ENCODE measurements around the gene CAPZB.
A peak's percentile ranks its signal among the peaks of the same experiment; 100 is the strongest.

Gene CAPZB

GRCh38 chr1:19363536-19364152 is 121.7 kb downstream of the CAPZB start:
- no peak for DNase-seq

DNA sequence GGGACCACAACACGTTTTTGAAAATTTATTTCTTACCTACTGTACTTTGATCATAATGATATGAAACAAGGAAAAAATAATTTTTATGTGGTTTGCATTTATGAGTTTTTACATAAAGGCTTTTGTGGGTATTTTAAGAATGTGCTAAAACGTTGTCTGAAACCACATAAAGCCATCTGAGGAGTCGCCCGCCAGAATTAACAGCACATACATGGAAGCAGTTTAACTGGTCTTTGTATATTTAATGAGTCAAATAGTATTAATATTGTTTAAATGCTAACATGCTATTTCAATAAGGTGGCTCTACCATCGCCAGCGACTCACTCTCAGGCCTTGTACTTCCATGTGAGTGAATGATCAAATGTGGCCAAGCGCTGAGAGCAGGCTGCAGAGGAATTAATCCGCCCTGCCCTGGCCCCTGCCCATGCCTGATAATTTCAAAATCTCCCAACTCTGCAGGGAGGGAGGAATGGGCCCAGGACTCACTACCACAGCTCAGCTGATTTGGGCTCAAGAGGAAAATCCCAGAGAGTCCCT is 123.7 kb downstream of the CAPZB start:
- DNase-seq, result no peak

- no peak for DNase-seq
Observed at GRCh38 chr1:19360843-19361610, 124.3 kb downstream of the CAPZB start.

- no peak for DNase-seq
Observed at GRCh38 chr1:19360432-19360831, 124.9 kb downstream of the CAPZB start.

GRCh38 chr1:19360016-19360415 is 125.3 kb downstream of the CAPZB start:
- no peak for DNase-seq

- no peak for DNase-seq
Observed at GRCh38 chr1:19359357-19359756, 126.0 kb downstream of the CAPZB start.

- no peak for DNase-seq
Observed at GRCh38 chr1:19358710-19359109, 126.6 kb downstream of the CAPZB start.

DNA sequence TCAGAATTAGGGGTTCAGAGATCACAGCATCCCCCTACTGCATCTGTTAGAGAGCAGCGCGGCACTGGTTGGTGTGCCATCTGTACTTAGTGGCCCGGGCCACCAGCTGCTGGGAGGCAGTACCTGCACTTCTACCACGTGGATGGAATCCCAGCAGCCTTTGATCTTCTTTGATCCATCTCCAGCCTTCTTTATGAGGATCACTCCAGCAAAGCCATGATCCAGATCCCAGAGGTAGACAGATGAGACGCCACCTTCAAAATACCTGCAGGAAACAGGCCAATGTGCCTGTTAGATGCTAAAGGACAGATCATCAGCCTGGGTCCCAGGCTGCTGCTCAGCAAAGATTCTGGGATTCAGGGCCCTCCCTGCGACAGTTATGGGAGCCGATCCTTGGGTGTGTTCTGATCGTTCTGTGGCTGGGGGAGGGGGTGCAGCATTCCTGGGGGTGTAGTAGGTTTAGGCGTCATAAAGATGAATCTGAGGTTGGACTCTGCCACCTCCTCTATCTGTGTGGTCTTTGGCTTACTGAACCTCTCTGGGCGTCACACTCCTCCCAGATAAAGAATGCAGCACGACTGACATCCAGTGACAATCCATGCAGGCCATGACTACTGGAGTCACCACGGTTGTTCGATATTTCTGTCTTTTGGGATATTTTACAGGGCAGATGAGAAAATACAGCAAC is 127.9 kb downstream of the CAPZB start:
- DNase-seq, result no peak

DNA sequence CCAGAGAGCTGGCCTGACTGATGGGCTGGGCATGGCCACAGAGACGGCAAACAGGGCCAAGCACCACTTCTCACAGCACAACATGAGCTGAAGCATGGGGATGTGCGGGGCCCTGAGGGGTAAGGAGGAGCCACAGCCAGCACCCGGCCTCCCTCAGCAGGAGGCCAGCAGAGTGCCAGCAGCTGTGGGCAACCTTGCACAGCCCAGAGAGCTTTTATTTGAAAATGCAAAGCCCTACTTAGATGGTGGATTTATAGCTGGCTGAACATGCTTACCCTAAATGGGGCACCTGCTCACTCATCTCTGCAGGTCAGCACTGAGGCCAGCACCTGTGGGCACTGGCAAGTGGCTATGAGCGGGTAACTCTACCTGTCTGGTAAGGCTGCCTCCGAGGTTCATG is 129.1 kb downstream of the CAPZB start:
- DNase-seq, result no peak

DNA sequence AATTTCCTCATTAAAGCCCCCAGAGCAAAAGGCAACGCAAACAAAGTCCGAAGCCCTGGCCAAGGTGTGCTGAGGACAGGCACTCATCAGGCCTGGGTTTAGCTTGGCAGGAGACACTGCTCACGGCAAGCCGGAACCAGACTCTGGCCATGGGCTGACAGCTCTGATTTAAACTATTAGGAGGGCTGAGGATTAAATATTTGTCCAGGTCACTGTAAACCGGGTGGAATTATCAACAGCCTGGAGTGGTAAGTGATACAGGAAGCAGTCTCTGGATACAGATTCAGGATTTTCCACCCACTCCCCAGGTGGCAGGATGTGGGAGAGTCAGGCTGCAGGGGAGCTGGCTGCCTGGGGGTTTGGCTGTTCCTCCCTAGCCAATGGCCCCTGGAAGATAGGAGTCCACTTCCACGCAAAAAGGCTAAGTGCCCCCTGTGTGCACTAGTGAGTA is 130.8 kb downstream of the CAPZB start:
- no peak for DNase-seq

DNA sequence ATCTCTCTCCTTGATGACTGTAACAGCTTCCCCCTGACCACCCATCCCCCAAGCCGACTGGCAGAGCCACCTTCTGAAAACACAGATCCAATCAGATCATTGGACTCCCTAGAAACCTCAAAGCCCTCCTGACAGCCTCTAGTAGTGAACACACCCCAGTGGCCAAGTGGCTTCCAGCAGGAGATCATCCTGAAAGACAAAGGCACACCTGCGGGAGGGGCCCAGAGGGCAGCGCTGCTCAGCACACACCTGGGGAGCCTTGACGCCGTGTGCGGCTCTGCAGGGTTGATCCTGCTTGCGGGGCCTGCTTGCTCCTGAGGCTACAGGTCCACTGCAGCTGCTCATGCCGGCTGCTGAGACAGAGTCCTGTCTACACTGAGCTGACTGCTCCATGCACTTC is 131.7 kb downstream of the CAPZB start:
- no peak for DNase-seq

- DNase-seq, result no peak
Observed at GRCh38 chr1:19352839-19353238, 132.5 kb downstream of the CAPZB start.

DNA sequence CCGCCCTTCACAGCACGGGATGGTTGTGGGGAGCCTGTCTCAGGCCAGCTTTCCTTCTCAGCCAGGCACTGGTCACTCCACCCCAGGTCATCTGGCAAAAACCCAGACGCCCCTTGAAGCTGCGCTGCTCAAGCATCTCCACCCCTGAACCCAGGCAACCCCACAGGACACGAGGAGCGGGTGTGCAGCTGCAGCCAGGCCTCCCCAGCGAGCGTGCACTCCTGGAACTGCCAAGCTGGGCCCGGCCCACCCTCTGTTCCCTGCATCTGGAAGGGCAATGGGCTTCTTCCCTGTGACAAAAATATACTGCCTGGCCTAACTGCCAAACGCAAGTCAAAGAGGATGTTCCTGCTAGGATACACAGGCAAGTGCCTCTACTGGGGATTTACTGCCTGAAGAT is 133.5 kb downstream of the CAPZB start:
- DNase-seq, result no peak

DNA sequence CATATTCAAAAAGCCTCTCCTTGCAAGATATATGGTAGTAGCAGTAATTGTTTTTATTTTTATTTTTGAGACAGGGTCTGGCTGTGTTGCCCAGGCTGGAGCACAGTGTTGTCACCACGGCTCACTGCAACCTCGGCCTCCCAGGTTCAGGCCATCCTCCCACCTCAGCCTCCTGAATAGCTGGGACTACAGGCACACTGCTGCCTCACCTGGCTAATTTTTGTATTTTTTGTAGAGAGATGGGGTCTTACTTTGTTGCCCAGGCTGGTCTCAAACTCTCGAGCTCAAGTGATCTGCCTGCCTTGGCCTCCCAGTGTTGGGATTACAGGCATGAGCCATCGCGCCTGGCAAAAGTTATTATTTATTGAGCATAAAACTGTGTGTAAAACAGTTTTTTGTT is 134.8 kb downstream of the CAPZB start:
- DNase-seq, result no peak

GRCh38 chr1:19349999-19350398 is 135.3 kb downstream of the CAPZB start:
- DNase-seq, result no peak

DNA sequence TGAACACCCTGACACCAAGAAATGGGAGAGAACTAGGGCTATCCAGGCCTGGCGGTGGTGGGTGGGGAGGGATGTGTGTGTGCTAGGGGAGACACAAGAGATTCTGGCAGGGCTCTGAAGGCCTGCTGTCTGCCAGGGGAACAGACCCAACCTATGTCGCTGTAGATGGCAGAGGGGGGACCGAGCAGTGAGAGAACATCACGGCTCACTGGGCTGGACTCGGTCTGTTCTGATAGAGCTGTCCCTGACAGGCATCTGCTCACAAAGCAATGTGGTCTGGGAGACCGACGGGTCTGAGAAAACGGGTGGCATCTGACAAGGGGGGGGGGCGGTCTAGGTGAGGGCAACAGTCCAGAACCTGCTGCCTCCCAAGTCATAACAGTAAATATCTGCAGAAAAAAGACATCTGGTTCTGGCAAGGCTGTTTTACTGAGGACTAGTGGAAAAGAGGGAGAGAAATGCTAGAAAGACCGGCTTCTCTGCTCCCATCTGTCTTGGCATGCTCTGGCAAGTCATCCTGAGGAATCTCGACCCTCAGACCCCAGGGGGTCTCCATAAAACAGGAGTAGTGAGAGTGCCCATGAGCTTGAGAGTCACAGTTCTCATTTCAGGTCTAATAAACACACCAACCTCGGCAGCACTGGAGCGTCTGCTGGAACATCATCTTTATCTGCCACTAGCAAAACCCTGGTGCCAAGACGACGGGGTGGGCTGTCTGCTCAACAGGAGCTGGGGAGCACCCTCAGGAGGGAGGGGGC is 136.7 kb downstream of the CAPZB start:
- no peak for DNase-seq

DNA sequence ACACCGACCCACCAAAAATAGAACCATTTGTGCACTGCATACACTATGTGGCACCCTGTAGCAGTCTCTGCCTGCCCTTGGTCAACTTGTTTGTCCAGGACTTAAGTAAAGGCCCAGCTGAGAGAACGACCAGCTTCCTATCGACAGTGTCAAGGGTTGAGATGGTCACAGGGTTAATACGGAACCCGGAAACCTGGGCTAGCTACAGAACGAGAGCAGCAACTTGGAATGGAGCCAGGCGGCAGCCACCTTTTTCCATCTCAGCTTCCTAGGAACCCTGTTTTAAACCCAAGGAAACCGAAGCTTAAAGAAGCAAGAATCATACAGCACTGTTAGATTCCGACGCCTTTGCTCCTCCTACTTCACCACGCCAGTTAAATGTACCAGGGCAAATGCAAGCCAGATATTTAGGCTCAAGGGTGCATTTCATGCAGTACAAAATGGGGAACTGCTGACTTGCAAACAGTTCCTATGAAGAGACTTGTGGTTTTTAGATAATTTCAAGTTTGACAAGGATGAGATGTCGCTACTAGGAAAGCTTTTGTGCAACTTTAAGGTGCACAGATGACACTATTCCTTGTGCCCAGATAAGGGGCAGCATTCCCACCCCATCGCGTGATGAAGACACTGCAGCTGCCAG is 137.7 kb downstream of the CAPZB start:
- DNase-seq, result no peak

- DNase-seq, result no peak
Observed at GRCh38 chr1:19346026-19346425, 139.3 kb downstream of the CAPZB start.

GRCh38 chr1:19345391-19345790 is 139.9 kb downstream of the CAPZB start:
- no peak for DNase-seq

GRCh38 chr1:19344831-19345230 is 140.5 kb downstream of the CAPZB start:
- no peak for DNase-seq

- DNase-seq, result peak; percentile 21
Observed at GRCh38 chr1:19344372-19344810, 140.9 kb downstream of the CAPZB start.

- no peak for DNase-seq
Observed at GRCh38 chr1:19343617-19344350, 141.6 kb downstream of the CAPZB start.
